NCI-H2171 treated with DMSO at 0.1 percent for 48 hours (cell line): Measurements from ENCODE around the gene EN1.

Source experiments
- DNase-seq: peaks from one replicate; lab custom pipeline; 2025; lab: John Stamatoyannopoulos, UW

Gene EN1

DNA sequence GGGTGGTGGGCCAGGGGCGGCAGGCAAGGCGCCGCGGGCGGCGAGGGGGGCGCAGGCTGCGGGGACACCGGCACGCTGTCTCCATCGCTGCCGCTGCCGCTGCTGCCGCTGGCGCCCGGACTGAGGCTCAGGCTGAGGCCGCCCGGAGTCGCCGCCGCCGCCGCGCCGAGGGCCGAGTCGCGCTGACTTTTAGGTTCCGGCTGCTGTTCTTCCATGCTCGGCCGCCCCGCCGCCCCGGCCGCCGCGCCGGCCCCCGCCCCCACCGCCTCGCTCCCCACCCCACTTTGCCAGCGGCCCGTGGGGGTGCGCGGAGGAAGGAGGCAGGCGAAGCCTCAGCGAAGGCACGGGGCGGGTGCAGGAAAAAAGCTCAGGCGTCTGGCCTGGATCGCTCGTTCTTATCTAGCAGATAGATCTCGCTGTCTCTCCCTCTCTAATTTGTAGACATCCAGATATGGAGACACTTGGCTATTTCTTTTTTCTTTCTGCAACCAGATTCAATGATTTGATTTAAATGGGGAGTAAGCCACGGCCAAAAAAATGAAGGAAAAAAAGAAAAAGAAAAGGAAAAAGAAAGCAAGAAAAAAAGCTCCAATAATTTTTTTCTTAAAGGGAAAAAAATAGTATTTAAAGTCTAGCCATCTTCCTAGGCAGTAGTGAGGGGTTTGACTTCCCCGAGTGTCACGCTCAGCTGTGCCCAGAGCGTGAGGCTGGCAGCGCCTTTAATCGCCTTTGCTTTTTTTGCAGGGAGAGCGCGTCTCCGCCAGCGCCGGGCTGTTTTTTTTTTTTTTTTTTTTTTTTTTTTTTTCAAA, at the start of gene EN1:
Gene EN1 (minus strand): TSS at position 696 of the 809 bp plus-strand sequence. CDS start 481 bp downstream, at position 215.
- peak; percentile 32 for DNase-seq

DNA sequence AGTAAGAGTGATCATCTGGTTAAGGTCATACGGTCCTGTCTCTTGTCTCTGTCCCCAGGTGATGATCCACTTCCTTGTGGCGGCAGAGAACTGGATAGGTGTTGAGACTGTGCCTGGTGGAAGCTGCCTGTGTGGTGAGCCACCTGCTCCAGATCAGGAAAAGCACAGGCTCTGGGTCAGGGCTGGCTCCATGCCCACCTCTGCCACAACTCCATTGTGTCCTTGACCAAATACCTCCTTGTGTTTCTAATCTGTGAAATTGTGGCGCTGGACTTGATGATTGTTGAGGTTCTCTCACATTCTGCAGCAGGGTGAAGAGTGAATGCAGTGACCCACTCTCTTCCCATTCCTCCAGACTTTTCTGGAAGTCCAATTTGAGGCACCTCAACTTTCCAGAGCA, 45.7 kb upstream of the EN1 start:
- DNase-seq = no peak

DNA sequence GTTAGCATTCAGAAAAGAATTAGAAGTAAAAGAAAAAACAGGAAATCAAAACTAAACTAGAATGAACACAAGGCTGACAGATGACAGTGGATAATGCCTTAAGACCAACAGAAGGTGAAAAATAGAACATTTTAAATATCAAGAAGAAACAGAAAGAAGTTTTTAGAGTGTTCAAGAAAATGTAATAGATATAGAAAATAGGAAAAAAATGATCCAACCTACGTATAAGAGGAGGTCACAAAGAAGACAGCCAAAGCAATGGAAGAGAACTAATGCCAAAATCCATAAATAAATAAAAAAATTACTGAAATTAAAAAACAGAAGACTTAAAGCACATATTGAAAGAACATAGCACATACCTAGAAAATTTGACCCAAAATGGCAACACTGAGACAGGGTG, 42.5 kb upstream of the EN1 start:
- DNase-seq = no peak

DNA sequence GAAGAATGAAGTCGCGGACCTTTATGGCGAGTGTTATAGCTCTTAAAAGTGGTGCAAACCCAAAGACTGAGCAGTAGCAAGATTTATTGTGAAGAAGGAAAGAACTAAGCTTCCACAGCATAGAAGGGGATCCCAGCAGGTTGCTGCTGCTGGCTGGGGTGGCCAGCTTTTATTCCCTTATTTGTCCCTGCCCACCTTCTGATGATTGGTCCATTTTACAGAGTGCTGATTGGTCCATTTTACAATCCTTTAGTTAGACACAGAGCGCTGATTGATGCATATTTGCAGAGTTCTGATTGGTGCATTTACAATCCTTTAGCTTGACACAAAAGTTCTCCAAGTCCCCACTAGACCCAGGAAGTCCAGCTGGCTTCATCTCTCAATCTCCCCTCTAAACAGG, 36.3 kb upstream of the EN1 start:
- DNase-seq = no peak

DNA sequence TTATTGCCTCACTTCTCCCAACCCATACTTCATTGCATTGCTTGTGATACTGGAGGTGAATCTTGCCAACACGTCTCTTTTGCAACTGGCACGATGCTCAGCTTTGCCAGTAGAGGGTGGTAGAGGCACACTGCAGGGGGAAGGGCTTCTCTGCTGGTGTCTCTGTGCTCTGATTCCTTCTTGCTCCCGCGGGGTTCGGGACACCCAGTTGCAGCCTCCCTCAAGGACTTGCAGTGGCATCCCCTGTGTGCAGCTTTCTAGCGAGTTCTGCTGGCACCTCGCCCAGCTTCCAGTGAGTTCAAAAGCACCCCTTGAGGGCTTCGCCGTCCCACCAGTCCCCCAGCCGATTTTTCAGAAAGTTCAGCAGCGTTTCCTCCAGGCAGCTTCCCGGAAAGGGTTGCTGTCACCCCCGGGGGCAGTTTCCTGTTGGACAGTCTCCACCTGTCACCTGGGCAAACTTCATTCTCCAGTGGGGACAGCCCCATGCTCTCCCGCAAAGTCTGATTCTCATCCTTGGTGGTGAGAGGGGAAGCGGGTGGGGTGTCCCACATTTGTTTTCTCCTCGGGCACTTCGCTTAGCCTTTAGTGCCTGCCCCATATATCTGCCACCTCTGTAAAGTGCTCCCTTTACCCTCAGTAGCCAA, 35.4 kb upstream of the EN1 start:
- peak; percentile 78 for DNase-seq

DNA sequence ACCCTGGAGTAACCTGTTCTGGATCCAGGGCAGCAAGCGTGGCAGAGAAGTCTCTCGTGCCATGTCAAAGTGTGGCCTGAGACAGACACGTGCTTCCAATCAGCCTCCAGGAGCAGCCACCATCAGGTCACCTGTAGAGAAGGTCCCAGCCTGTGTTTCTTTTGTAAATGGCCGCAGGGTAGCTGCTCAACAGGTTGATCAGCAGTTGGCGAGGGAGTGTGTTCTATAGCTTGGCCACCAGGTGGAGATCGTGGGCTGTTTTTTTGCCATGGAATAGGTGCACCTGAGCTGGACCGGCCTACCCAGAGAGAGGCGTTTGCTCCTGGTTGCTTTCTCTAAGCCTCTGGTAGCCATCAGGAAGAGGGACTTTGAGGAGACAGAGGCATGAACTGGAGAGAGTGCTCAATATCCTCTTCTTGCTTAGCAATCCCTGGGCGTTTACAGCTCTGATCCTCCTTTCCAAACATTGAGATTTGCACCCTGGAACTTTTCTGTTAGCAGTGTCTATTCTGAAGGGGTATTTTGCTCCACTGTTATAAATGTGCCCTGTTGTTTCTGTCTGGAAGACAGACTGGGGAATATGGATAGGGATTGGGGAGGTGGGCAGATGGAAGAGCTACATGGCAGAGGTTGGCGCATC, 34.2 kb upstream of the EN1 start:
- peak; percentile 73 for DNase-seq

DNA sequence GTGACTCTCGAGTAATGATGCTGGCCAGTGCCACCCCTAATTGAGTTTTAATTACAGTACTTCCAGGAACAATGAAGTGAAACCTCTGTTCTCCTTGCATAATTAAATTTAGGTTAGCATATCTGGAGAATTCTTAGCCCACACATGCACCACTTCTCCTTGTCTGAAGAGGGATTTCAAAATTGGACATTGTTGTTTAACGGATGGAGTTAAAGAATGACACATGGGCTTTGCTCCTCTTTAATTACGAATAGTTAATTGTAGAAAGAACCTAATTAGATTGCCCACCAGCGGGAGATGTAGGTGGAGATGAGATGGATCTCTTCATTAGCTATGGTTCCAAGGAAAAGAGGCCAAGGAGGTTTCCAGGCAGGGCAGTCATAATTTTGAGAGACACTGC, 33.1 kb upstream of the EN1 start:
- no peak for DNase-seq

DNA sequence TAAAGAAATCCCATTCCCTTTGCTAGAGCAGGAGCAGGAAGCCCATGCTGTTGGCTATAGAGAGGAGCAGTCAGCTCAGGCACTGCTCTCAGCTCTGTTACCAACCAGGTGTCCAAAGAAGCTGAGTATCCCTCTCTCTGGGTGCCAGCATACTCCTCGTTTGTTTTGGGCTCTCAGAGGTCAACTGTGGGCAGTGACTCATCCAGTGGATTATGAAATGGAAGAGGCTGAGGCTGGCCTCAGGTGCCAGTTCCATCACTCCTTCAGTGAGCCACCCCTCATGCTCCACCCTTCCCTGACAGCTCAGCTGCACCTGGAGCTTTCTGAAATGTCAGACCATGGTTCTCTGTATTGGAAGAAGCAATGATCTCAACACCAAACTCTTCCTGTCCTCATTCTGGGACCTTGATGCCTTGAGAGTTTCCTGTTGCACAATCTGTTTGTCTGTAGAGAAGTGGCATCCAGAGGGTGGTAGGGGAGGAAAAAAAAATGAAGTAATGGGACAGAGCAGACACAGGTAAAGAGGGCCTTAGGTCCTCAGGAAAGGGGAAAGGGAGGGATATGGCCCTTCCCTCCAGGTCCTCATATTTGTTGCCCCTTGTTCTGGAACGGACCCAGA, 31.2 kb upstream of the EN1 start:
- no peak for DNase-seq

DNA sequence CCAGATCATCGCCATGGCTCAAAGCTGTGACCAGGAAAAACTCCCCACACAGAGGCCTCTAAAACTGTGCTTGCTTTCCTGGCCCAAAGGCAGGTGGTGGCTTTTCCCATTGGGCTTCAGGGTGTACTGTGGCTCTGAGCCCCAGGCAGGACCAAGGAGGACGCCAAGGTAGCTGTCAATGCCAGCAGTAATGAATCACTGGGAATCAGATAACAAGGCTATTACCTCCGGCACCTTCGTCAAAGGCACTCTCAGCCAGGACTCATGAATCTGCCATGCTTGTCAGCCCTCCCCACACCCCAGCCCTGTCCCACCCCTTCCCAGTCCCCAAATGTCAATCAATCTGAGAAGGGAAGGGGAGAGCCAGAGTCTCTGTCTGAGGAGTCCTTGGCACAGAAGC, 27.9 kb upstream of the EN1 start:
- DNase-seq = no peak

DNA sequence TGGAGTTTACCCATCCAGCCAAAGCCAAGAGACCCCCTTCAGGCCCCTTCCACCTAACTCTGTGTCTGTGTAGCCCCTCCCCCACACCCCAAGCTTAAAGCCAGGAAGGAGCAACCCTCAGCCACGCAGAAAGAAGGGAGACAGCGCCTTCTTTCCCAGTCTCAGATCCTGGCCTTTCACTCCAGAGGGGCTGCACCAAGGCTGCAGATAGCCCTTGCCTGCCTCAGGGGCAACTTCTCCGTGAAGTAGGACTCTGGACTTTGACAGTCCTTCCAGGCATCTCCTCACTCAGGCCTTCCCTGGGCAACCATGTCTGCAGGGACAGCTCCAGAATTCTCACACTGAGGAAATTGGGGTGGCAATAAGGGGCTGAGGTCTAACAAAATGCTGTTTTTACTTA, 26.9 kb upstream of the EN1 start:
- DNase-seq = no peak

DNA sequence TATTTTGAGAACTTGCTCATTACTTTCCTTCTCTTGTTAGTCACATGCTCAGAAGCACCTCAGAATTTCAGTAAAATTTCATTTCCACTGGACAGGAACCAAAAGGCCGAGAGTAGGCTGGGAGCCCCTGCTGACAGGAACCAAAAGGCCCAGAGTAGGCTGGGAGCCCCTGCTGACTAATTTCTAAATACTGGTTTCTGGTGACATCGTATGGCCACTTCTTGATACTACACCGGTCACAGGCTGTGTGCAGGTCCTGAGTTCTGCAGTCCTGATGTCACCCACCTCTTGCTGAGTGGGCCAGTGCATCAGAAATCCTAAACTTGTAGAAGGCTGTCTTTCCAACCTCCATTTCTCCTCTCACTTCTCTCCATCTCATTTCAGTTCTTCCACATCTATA, 17.7 kb upstream of the EN1 start:
- DNase-seq = peak; percentile 53

DNA sequence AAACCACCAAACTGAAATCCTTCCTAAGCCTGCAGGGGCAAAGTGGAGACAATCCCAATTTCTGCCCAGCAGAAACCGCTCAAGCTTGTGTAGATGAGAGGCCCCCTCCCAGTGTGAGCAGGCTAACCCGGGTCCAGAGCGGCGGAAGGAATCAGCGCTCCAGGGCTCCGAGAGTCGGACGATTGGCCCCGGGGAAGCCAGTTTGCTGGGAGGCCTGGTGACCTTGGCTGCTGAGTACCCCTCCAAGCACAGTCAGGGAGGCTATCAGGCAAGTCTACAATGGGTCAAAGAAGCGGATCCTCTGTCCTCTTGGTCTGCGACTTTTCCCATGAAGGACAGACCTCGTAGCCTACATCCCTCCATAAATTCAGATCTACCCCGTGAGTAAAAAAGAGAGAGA, 16.8 kb upstream of the EN1 start:
- DNase-seq = no peak

DNA sequence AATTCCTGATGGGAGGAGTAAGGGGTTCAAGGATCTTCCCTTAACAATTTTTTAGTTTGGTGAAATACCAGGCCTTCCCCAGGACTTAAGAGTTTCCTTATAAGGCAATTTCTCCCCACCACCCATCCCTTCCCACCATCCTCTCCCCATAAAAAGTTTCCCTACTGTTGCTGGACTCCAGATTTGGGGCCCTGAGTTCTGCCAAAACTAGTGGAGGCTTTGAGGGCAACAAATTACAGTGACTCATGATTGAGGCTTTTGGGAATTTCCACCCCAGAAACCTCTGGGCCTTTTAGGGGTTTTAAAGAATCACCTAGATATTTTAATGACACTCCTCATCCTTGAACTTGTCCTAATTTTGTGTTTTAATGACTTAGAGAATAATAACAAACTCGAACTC, 14.3 kb upstream of the EN1 start:
- DNase-seq = no peak

DNA sequence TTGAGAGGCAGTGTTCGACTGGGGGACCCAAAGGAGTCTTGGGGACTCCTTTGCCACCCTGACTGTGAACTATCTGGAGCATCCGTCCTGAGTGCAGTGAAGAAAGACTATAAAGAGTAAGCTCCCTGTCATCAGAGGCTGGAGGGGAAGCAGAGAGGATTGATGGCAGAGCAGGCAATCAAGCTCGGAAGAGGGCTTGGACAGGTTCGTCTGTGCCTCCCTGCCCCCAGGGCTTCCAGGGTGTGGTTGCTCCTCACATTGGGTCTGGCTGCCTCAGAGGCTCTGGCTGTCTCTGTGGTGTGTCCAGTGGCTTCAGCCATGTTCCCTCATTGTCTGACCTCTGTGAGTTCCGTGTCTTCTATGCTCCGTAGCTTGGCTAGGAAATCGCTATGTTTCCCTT, 13.8 kb upstream of the EN1 start:
- no peak for DNase-seq

DNA sequence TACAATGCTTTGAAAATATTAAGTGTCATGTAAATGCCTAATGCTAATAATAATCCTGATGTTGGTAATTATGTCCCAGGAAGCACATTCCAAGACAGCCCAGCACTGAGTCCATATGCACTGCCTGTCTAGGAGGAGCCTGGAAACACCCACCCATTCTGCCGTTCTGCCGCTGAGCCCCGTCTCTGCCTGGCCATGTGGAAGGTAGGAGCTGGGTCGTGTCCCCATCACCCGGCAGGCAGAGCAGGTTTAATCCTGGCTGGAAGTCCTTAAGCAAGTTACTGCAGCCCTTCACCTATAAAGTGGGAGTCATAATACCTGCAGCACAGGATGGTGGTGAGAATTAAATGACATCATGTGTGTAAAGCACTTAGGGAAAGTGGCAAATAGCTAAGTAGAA, 13.1 kb upstream of the EN1 start:
- DNase-seq = no peak

DNA sequence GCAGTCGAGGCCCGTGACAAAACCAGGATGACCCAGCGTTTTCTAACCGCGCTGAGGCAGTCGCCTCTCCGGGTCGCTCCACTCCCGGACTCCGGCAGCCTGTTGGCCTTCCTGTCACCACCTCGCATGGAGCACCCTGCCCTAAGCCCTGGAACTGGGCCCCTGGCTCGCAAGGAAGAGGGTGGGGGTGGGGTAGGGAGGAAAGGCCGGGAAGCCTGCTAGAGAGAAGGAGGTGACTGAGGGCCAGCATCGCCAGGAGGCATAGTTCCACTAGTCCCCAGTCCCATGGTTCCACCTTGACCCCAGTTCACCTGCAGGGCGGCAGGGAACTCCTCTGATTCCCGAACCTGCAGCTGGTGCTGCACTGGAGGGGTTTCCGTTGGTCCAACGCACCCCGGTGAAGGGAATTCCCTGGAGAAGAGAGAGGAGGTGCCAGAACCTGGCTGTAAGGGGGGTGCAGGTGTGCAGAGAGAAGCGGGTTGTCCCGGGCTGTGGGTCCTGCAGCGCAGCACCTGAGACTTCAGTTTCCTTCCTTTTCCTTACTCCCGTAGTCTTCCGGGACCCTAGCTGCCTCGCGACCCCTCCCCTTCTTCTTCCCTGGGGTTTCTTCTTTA, 11.8 kb upstream of the EN1 start:
- DNase-seq = no peak

DNA sequence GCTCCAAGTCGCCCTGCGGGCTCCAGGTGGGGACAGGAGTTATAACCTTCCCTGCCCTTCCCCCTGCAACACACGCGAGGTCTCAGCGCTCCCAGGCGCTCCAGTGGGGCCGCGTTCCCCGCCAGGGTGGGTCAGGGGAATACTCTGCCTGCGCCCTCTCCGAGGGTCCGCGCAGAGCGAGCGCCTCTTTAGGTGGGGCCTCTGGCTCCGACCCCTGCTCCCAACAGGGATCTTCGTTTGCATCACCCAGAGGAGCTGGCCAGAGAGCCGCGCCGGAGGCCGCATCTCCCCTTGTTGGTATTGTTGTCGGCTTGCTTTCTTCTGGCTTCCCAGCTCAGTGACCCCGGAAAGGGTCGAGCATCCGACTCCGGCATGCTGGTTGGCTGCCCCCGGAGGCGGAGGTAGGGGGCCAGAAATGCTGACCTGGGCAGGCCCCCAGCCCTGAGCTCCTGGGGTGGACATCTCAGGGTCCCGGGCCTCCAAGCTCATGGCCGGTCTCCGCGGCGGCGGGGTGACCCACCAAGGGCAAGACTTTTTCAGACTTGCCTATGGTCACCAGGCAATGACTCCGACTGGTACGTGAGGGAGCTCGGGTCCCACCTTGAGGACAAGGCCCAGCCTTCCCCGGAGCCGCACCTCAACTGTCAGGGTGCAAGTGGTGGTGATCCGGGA, 11.2 kb upstream of the EN1 start:
- no peak for DNase-seq

DNA sequence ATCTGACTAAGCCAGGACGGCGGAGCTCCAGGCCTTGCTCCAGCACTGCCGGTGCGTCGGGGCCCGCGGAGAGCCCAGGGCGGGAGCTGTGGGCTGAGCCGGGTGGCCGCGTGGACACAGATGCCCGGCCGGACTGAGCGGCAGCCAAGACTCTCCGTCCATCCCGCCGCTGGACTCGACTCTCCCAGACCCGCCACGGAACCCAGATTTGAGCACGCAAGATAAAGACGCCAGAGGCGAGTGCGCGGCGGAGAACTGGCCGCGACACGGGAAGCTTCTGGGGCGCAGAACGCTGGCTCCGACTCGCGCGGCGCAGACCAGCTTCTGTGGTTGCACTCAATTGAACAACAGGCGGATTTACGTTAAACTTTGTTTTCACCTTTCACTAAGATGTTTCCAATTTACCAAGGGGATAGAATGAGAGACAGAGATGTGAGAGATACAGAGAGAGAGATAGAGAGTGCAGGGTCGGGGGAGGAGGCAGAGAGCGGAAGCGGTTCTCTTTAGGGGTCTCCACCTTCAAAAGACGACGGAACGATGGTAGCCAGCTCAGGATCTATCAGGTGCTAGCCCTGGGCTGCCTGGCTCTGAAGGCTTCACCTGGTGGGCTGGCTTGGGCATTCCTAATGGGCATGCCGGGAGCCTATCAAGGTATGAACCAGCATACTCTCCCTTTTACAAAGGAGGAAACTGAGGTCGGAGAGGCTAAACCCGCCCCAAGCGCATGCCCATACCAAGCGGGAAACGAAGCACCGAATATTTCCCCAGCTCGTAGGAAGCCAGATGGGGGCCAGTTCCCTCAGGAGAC, 10.4 kb upstream of the EN1 start:
- DNase-seq = no peak

DNA sequence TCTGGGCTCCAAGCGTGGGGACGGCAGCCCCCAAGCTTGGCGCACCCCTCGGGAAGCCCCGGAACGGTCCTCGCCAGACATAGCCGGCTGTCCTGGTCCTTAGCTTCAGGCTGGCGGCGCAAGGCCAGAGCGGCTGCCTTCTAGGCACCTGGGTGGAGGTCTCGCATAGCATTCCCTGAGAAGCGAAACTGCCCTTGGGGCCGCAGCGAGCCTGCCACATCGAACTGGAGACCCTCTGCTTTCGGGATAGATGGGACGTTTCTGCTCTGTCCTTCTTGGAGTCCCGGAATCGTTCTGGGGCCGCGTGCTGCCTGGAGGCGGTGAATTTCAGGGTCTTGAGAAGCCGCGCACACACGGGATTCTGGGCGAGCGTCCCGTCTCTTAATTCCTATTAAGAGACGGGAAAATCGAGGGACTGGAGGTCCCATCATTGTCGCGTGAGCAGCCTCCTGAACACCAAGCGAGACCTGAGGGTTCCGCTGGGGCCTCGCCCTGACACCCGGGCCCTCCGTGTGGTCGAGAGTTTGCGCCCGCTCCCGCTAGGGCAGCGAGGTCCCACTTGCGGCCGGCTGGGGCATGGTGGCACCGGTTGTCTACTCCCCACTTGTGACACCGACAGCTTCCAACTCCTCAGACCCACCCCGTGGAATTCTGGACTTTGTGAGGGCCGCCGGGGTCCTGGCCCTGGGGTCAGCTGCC, 9.7 kb upstream of the EN1 start:
- no peak for DNase-seq

DNA sequence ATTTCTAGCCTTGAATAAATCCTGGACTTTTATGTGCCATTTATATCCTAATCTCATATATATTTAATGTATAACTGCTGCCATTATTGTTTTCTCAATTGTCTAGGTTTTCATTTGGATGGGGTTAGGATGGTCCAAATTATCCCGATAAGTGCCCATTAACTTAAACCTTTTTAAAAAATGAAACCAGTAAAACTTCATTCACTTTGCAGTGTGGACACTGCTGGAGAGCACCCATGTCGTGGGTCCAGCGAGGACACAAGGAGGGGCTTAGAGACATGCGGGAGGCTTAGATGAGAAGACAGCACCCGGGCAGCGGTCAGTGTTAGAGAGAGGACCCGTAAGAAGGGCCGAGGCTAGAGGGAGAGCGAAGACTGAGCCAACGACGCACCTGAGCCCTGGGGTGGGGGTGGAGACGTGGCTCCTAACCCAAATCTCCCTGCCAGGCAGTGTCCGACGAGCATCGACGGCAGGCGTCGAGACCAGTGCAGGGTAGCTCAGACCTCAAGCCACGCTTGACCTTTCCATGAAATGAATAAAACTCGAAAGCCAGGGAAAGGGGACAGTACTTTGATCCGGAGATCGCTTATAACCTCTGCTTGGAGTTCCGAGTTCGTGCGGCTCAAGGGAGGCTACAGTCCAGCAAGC, 9.0 kb upstream of the EN1 start:
- no peak for DNase-seq
